ENCODE results near the gene RAVER2. TPM values are rescaled to one million over a fixed set of nuclear protein-coding genes. Genes with fewer than 3 reads are reported as not detected.

The RAVER2 gene
- total RNA-seq, 1 experiment from 2014 or later, result 13.3 TPM

DNA sequence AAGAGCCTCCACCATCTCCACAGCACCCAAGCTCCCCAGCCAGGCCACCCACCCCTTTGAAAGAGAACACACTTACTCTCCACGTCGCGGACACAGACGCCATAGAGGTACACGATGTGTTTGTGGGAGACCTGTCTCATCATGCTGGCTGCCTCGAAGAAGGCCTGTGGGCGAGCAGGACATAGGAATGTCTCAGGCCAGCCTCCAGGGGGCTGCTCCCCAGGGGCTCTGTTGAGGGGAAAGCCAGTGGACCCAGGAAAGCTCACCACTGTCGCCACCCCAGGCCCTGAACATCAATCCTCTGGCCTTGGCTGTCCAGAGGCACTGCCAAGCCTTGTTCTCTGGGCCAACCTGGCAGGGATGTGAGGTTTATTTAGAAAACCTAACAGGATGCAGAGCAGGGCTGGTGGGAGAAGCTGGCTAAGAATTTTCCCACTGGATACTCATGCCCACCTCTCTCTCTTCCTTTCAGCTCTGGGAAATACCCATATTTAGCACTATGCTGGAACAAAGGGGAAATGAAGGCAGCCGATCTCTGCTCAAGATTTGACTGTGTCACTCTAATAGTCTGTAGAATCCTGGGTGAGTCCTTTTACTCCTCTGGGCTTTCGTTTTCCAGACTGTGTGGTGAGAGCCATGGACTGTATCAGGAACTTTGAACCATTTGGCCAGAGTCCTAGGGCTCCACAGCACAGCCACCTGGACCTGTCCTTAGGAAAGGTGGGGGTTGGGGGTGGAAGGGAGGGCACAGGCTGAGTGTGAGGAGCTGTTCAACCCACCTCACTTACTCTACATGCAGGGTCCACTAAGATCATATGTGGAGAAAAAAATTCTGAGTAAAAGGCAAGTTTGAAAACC, 101.9 kb downstream of the RAVER2 start:
- Histone ChIP-seq H3K4me1 (ENCODE audit: insufficient read depth, low read length) (no peaks in the 10 kb centered on the region), H2BK12ac (ENCODE audit: insufficient read length, low read depth, low read length) (no peak overlapping the region), H3K79me1 (ENCODE audit: insufficient read depth, low read depth, low read length, poor library complexity, severe bottlenecking) (no peaks in the 10 kb centered on the region), H2AFZ (ENCODE audit: low read length) (no peak overlapping the region), H2BK20ac (ENCODE audit: low read depth, low read length, poor library complexity, severe bottlenecking) (no peak overlapping the region), H3K79me2 (ENCODE audit: insufficient read depth, low read length) (no peaks in the 10 kb centered on the region), H3K23ac (ENCODE audit: insufficient read length, low read depth, low read length) (no peak overlapping the region), H3K9ac (ENCODE audit: extremely low read depth, insufficient read length, low read length) (no peak overlapping the region), H4K20me1 (ENCODE audit: control insufficient read depth, insufficient read depth, insufficient read length) (no peaks in the 10 kb centered on the region), H2BK15ac (ENCODE audit: low read depth, low read length) (no peak overlapping the region), H3K23me2 (ENCODE audit: insufficient read length, low read depth, low read length, poor library complexity, severe bottlenecking) (no peaks in the 10 kb centered on the region), H2BK5ac (ENCODE audit: insufficient read length, low read length) (no peak overlapping the region), H3K56ac (ENCODE audit: insufficient read length, low read depth, low read length) (no peak overlapping the region), H3K27me3 (ENCODE audit: insufficient read depth, low read length) (no peaks in the 10 kb centered on the region), H2AK5ac (ENCODE audit: insufficient read length, low read length) (no peak overlapping the region), H4K8ac (replicated peaks; ENCODE audit: insufficient read length, low read depth, low read length) (no peak overlapping the region), H2BK120ac (ENCODE audit: low read depth, low read length, poor library complexity, severe bottlenecking) (no peak overlapping the region), H3K4ac (ENCODE audit: low read depth, low read length) (no peak overlapping the region), H3T11ph (ENCODE audit: low read length) (no peak overlapping the region), H3K18ac (ENCODE audit: insufficient read length, low read depth, low read length) (no peak overlapping the region), H4K5ac (ENCODE audit: insufficient read length, low read depth, low read length) (no peak overlapping the region), H4K91ac (ENCODE audit: insufficient read length, low read depth, low read length) (no peak overlapping the region), H3K4me2 (ENCODE audit: insufficient read depth, insufficient read length, low read length) (no peak overlapping the region), H3K27ac (ENCODE audit: insufficient read length, low read depth, low read length) (no peak overlapping the region), H3K9me3 (ENCODE audit: control insufficient read depth, low read depth, low read length) (no peaks in the 10 kb centered on the region), H3K14ac (ENCODE audit: insufficient read depth, low read length) (no peak overlapping the region)
- no CpG with 5 or more reads among the region's 10 CpGs for WGBS (ENCODE audit: extremely low coverage, insufficient read length, low lambda C conversion rate)
- TF ChIP-seq, protein P1, sequence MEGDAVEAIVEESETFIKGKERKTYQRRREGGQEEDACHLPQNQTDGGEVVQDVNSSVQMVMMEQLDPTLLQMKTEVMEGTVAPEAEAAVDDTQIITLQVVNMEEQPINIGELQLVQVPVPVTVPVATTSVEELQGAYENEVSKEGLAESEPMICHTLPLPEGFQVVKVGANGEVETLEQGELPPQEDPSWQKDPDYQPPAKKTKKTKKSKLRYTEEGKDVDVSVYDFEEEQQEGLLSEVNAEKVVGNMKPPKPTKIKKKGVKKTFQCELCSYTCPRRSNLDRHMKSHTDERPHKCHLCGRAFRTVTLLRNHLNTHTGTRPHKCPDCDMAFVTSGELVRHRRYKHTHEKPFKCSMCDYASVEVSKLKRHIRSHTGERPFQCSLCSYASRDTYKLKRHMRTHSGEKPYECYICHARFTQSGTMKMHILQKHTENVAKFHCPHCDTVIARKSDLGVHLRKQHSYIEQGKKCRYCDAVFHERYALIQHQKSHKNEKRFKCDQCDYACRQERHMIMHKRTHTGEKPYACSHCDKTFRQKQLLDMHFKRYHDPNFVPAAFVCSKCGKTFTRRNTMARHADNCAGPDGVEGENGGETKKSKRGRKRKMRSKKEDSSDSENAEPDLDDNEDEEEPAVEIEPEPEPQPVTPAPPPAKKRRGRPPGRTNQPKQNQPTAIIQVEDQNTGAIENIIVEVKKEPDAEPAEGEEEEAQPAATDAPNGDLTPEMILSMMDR (conservative IDR thresholded peaks at IDR 0.05), result no peak
- Mint-ChIP-seq H3K9me3 (no peaks in the 10 kb centered on the region), H3K36me3 (ENCODE audit: insufficient read depth in 1 of 3, low read depth in 3 of 3) (peaks cover 10 to 18% (median 16%) of the 10 kb centered on the region in 3 experiments; a peak in 5 of 7 replicates), H3K27ac (peak overlapping the region in 1 of 3 experiments; percentile 34; a peak in 3 of 7 replicates), H3K4me1 (no peaks in the 10 kb centered on the region; a peak in 1 of 4 replicates), H3K4me3 (no peak overlapping the region), H3K27me3 (ENCODE audit: low read depth) (no peaks in the 10 kb centered on the region)
- no peak for DNase-seq

Measured in H9 (cell line).